Stimulated activated CD8-positive, alpha-beta memory T cell treated with anti-CD3 and anti-CD28 coated beads, Interleukin-7, amount 100 ng/mL, for 1 hour (primary cell): ENCODE results near the gene LUC7L.
A peak's percentile ranks its signal among the peaks of the same experiment; 100 is the strongest.
"Not testable (repeated sequence)": the region's sequence is repeated elsewhere in the genome, so short reads cannot be mapped to it uniquely, and the experiment has no call there.

ENCODE experiments used
- DNase-seq, 2 donors: peaks; one replicate each; pipeline ENCODE4 v3.0.0-alpha.2; 2020; ENCODE audit warnings: low read depth in 2 of 2

LUC7L gene

GRCh38 chr16:230351-230750 lies 1.1 kb upstream of the LUC7L start:
- DNase-seq = not testable (repeated sequence)

GRCh38 chr16:229731-230281 lies 557 bp upstream of the LUC7L start:
- DNase-seq = no peak

DNA sequence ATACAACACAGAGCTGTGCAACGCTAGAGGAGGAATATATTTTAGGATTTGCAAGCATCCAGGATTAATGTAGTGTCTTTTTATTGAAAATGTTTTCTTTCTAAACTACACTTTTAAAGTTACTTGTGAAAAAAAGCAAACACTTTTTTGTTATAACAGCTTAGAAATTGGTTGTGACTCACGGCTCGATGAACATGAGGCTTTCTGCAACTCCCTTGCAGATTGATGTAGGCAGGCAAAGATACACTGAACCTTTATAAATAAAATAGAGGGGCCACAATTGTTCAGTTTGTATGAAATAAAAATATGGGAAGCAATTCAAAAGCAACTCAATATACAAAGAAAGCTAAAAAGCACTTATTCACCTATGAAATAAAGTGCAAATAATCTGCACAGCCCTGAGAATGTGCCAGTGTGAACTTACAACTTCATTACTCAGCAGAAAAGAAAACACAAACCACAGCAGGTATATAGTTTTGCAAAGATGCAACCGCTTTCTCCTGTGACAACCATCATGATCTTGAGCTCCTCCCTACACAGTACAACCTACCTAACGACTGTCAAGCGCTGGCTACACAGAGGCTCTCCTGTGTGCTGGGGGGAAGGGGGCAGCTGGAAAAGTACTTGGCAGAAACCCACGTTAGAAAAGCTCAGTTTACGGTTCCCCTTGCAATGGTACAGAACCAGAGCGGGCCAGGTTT lies 948 bp downstream of the LUC7L start:
- no peak for DNase-seq

DNA sequence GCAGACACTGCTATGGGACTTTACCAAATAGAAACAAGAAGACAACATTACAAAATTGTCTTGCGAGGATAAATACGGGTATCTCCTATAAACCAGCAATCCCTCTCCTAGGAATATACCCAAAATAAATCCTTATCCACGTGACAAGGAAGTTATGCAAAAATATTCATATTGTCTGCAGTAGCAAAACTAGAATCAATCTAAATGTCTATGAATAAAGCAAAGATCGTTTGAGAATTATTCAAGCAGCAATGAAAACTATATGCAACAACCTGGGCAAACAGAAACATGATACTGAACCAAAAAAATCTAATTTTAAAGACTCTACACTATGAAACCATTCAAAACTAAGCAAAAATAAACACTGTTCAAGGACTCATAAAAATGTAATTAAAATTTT lies 9.2 kb downstream of the LUC7L start:
- no peak for DNase-seq

DNA sequence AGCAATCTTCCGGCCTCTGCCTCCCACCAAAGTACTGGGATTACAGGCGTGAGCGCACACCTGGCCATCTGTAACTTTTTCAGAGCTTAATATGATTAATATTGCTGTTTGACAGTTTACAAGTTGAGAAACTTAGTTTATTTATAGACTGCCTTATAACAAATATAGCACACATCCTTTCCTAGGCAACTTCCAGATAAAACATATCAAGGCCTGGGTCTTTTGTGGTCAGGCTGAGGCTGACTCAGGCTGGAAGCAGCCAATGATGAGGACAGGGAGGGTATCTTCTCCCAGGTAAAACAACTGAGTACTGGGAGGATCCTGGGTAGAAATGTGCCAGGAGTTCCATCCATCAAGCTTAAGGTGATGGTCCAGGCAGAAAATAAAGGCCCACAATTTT lies 16.2 kb downstream of the LUC7L start:
- DNase-seq = no peak

DNA sequence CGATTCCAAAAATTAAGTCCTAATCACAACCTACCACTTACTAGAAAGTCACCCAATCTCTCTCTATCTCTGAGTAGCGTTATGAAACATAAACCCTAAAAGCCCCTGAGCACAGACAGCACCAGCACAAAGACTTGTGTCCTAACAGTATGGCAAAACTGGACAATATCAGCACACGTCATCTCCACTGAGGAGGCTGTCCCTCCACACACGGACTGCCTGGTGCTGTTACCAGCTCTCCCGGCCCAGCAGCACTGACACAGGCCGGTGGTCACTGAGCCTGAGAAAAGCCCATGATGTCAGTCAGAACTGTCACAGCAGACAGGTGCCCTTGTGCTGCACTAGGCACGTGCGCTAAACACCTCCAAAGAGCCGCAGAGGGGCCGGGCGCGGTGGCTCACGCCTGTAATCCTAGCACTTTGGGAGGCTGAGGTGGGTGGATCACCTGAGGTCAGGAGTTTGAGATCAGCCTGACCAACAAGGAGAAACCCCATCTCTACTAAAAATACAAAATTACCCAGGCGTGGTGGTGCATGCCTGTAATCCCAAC lies 17.5 kb downstream of the LUC7L start:
- not testable (repeated sequence) for DNase-seq

GRCh38 chr16:209359-209758 lies 19.9 kb downstream of the LUC7L start:
- not testable (repeated sequence) for DNase-seq

GRCh38 chr16:204046-204445 lies 25.2 kb downstream of the LUC7L start:
- not testable (repeated sequence) for DNase-seq

DNA sequence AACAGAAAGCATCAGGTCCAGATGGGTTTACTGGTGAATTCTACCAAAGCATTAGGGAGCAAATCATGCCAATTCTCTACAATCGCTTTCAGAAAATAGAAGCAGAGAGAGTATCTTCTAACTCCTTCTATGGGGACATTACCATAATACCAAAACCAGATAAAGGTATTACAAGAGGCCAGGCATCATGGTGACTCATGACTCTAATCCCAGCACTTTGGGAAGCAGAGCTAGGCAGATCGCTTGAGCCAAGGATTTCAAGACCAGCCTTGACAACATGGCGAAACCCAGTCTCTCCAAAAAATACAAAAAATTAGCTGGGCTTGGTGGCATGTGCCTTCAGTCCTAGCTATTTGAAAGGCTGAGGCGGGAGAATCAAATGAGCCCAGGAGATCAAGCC lies 26.0 kb downstream of the LUC7L start:
- no peak for DNase-seq

DNA sequence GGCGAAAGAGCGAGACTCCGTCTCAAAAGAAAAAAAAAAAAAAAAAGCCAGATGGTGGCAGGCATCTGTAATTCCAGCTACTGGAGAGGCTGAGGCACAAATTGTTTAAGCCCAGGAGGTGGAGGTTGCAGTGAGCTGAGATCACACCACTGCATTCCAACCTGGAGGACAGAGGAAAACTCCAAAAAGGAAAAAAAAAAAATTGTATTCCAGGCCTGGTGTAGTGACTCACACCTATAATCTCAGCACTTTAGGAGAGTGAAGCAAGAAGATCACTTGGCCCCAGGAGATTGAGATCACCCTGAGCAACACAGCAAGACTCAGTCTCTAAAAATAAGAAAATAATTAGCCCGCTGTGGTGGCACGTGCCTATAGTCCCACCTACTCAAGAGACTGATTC lies 28.9 kb downstream of the LUC7L start:
- DNase-seq = no peak

- no peak for DNase-seq
Observed at GRCh38 chr16:194516-194915, 34.7 kb downstream of the LUC7L start.

GRCh38 chr16:193441-193840 lies 35.8 kb downstream of the LUC7L start:
- no peak for DNase-seq

GRCh38 chr16:192686-193085 lies 36.6 kb downstream of the LUC7L start:
- DNase-seq = no peak

- DNase-seq = no peak
Observed at GRCh38 chr16:191831-192230, 37.4 kb downstream of the LUC7L start.

- DNase-seq = no peak
Observed at GRCh38 chr16:189604-190186, 39.6 kb downstream of the LUC7L start.

GRCh38 chr16:188674-189073 lies 40.6 kb downstream of the LUC7L start:
- DNase-seq = no peak

GRCh38 chr16:187330-187729 lies 41.9 kb downstream of the LUC7L start:
- no peak for DNase-seq

DNA sequence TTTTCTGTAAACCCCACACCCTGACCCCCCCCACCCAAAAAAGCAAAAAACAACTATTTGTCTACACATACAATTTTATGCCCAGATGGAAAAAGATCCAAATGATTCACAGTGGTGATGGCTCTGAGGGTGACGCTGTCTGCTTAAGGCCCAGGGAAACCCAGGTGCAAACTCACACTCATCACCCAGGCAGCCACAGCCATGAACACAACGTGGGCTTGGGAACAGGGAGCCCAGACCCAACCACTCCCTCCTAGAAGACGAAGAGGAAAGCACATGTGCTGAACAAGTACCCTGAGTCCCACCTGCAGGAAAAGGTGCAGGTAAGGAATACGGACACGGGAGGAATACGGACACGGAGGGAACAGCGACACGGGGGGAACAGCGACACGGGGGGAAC lies 43.6 kb downstream of the LUC7L start:
- no peak for DNase-seq

GRCh38 chr16:185213-185612 lies 44.0 kb downstream of the LUC7L start:
- DNase-seq = no peak

DNA sequence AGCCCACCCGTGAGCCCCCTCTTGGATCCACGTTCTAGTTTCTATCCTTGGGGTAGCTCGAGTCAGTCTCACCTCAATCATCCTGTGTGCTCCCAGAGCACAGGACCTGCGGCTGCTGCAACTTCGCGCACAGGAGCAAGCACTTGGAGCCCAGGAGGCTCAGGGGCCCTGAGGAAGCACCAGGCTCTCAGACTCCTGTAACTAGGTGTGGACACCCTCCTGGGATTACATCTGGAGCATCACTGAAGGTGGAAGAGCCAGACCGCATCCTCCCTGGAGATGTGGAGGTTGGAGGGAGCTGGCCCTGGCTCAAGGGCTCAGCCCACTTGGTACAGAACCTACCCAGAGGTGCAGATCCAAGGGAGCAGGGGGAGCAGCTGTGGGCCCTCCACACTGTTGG lies 46.2 kb downstream of the LUC7L start:
- DNase-seq = no peak

DNA sequence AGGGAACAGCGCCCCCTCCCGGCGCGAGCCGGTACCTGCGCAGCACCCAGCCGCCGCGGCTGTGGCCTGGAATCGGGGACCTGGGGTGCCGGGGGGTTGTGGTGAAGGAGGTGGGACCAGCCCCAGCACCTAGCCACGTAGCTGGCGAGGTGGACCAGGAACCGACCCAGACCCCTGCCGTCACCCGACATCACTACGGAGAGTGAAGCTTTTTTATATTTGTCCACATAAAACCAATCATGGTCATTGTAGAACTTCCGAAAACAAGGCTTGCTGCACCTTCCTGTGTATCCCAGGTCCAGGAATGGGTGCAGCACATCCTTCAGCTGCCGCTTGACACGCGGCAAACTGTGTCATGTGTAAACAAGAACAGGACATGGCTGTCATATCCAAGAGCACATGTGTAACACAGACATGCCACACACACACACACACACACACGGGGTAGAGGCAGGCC lies 47.7 kb downstream of the LUC7L start:
- DNase-seq = peak; percentile 71 to 74

GRCh38 chr16:180681-181564 lies 48.3 kb downstream of the LUC7L start:
- no peak for DNase-seq
